ENCODE measurements around the gene SH2B3. TPM values are rescaled to one million over a fixed set of nuclear protein-coding genes. Genes with fewer than 3 reads are reported as not detected.

SH2B3 gene
- 10 to 100 TPM; 42.6 to 47.4 TPM for total RNA-seq

DNA sequence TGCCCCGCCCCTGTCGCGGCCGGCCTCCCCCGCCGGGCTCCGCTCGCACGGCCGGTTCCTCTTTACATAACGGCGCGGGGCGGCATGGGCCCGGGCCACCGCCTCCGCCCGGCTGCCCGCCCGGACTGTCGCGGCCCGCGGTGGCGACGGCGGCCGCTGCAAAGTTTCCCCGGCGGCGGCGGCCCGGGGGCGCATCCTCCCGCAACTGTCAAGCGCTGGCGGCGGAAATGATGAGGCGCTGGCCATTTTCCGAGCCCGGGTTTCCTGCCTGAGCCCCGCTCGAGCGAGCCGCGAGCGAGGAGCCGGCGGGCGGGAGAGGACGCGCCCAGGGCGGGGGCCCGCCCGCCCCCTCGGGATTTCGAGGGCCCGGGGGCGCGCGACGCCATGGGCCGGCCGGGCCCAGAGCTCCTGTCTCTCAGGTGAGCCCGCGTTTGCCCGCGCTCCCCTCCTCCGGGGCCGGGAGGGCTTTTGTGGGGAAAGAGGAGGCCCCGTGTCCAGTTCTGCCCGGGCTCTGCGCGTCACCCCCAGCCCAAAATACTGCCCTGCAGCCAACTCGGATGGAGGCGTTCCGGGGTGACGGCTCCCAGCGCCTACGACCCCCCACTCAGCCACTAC is at the start of gene SH2B3:
TSS of gene SH2B3 (plus strand) at position 65 of the 615 bp plus-strand sequence. CDS start 12,223 bp downstream, outside the sequence.
- no peaks in the 10 kb centered on the region for H3K27me3 ChIP-seq
- H3K27ac ChIP-seq, result peak within 1 kb of the TSS; percentile 93 to 96
- TF ChIP-seq, protein P1, sequence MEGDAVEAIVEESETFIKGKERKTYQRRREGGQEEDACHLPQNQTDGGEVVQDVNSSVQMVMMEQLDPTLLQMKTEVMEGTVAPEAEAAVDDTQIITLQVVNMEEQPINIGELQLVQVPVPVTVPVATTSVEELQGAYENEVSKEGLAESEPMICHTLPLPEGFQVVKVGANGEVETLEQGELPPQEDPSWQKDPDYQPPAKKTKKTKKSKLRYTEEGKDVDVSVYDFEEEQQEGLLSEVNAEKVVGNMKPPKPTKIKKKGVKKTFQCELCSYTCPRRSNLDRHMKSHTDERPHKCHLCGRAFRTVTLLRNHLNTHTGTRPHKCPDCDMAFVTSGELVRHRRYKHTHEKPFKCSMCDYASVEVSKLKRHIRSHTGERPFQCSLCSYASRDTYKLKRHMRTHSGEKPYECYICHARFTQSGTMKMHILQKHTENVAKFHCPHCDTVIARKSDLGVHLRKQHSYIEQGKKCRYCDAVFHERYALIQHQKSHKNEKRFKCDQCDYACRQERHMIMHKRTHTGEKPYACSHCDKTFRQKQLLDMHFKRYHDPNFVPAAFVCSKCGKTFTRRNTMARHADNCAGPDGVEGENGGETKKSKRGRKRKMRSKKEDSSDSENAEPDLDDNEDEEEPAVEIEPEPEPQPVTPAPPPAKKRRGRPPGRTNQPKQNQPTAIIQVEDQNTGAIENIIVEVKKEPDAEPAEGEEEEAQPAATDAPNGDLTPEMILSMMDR (IDR thresholded peaks at IDR 0.05), result no peak
- no peak for DNase-seq (ENCODE audit: low spot score)
- peaks cover 0 to 81% of the 10 kb centered on the region in 2 donors for H3K4me1 ChIP-seq
- peak within 1 kb of the TSS; percentile 85 to 92 for H3K4me3 ChIP-seq
- H3K9me3 ChIP-seq, result no peaks in the 10 kb centered on the region
- H3K36me3 ChIP-seq, result no peaks in the 10 kb centered on the region

- H3K9me3 ChIP-seq, result no peaks in the 10 kb centered on the region
Measured at GRCh38 chr12:111359231-111359913, 46.4 kb upstream of the SH2B3 start.

GRCh38 chr12:111359914-111360276 is 45.8 kb upstream of the SH2B3 start:
- no peaks in the 10 kb centered on the region for H3K27me3 ChIP-seq
- H3K27ac ChIP-seq, result no peak overlapping the region
- no peaks in the 10 kb centered on the region for H3K9me3 ChIP-seq
- TF ChIP-seq, protein P1 (IDR thresholded peaks at IDR 0.05), result no peak
- H3K36me3 ChIP-seq, result peaks cover 4% of the 10 kb centered on the region
- no peak for DNase-seq (ENCODE audit: low spot score)
- peaks cover 0 to 28% of the 10 kb centered on the region in 2 donors for H3K4me1 ChIP-seq
- H3K4me3 ChIP-seq, result no peak overlapping the region

More at GRCh38 chr12:111359231-111359913, 46.4 kb upstream of the SH2B3 start:
- Histone ChIP-seq H3K4me3 (no peak overlapping the region), H3K27ac (no peak overlapping the region), H3K27me3 (no peaks in the 10 kb centered on the region), H3K4me1 (peaks cover 0 to 28% of the 10 kb centered on the region in 2 donors), H3K36me3 (peaks cover 4% of the 10 kb centered on the region)
- TF ChIP-seq, protein P1 (IDR thresholded peaks at IDR 0.05), result no peak
- DNase-seq (ENCODE audit: low spot score), result no peak

GRCh38 chr12:111360325-111360930 is 45.3 kb upstream of the SH2B3 start:
- H3K27ac ChIP-seq, result no peak overlapping the region
- TF ChIP-seq, protein P1 (IDR thresholded peaks at IDR 0.05), result no peak
- H3K9me3 ChIP-seq, result no peaks in the 10 kb centered on the region
- no peak overlapping the region for H3K4me3 ChIP-seq
- peaks cover 0 to 28% of the 10 kb centered on the region in 2 donors for H3K4me1 ChIP-seq
- H3K27me3 ChIP-seq, result no peaks in the 10 kb centered on the region
- peaks cover 4% of the 10 kb centered on the region for H3K36me3 ChIP-seq
- no peak for DNase-seq (ENCODE audit: low spot score)

DNA sequence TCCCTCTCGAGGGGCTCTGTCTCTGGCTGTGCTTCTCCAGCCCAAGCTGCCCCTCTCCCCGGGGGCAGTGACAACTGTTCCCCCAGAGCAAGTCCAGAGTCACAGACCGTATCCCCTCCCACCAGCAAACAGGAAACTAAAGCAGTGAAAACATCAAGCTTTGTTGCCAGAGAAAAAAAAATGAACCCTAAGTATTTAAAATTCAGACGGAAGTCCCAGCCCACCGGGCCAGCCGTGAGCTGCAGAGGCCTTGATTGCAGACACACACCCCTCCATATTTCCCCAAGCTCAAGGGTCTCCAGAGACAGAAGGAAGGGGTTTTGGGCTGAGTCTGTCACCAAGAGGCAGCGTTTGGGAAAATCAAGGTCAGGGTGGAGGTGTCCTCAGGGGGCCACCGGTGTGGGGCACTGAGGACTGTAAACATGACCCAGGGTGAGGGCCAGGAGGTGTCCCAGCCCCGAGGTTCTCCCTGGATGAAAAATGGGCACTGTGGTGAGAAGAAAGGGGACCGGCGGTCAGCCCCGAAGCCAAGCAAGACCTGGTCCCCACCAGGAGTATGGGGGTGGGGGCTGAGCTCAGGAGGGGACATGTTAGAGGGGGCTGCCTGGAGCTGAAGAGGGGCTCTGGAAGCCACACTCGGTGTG is 44.5 kb upstream of the SH2B3 start:
- Histone ChIP-seq H3K36me3 (peaks cover 4% of the 10 kb centered on the region), H3K27ac (no peak overlapping the region), H3K9me3 (no peaks in the 10 kb centered on the region), H3K27me3 (no peaks in the 10 kb centered on the region), H3K4me3 (no peak overlapping the region), H3K4me1 (peaks cover 0 to 28% of the 10 kb centered on the region in 2 donors)
- DNase-seq (ENCODE audit: low spot score), result no peak
- TF ChIP-seq, protein P1 (IDR thresholded peaks at IDR 0.05), result no peak
